Right lobe of liver (tissue), 4 donors: ENCODE measurements around the gene CST4.

Experiments
- POLR2A ChIP-seq: fragments of 450-650 bp; IDR thresholded peaks from one replicate; pipeline ENCODE4 v1.6.1; 2017; ENCODE audit warnings: antibody characterized with exemption, mild to moderate bottlenecking
- TF ChIP-seq, protein P1 (sequence below), 4 donors: fragments of 200-600 bp in 3 of 4; fragments of 450-650 bp in 1 of 4; IDR thresholded peaks; one replicate each; pipeline versions ENCODE4 v1.5.1 to v1.8.0; 2016 to 2022; ENCODE audit warnings: antibody characterized with exemption in 4 of 4, mild to moderate bottlenecking in 2 of 4
- donor health status: DM: no; HTN: no; CAD: no.
- donor health status: DM: no; HTN: no; CAD: no.
- donor health status: DM: no; HTN: yes; CAD: no.

DNA sequence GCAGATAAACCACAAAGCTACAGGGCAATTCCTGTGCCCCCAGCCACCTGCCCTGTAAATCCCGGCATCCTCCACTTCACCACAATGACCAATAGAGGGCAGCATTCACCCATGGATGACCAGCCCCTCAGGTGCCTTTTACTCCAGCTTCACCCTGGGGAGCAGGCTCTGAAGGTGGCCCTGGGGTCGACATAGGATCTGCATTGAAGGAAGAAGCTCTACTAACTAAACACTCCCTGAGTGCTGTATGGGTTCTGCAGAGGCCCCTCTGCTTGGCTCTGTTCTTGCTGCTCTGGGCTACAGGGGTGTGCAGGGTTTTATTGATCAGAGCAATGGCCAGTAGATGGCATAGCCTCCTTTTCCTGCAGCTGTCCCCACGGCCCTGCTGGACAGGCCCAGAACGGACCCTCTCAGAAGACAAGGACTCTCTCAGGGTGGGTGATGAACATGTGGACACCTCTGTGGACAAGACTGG lies 20.3 kb downstream of the CST4 start:
- TF ChIP-seq, protein P1, sequence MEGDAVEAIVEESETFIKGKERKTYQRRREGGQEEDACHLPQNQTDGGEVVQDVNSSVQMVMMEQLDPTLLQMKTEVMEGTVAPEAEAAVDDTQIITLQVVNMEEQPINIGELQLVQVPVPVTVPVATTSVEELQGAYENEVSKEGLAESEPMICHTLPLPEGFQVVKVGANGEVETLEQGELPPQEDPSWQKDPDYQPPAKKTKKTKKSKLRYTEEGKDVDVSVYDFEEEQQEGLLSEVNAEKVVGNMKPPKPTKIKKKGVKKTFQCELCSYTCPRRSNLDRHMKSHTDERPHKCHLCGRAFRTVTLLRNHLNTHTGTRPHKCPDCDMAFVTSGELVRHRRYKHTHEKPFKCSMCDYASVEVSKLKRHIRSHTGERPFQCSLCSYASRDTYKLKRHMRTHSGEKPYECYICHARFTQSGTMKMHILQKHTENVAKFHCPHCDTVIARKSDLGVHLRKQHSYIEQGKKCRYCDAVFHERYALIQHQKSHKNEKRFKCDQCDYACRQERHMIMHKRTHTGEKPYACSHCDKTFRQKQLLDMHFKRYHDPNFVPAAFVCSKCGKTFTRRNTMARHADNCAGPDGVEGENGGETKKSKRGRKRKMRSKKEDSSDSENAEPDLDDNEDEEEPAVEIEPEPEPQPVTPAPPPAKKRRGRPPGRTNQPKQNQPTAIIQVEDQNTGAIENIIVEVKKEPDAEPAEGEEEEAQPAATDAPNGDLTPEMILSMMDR (IDR thresholded peaks at IDR 0.05): peak; percentile 60 to 89 (median 81)
- no peak for TF ChIP-seq POLR2A
